ENCODE results near the gene HSPA12A.

GRCh38 chr10:116668446-116668845 is 73.9 kb downstream of the HSPA12A start:
- TF ChIP-seq MAFK (IDR thresholded peaks at IDR 0.05; ENCODE audit: partially characterized antibody) (no peak), RAD21 (conservative IDR thresholded peaks at IDR 0.05 in 1 of 2, IDR thresholded peaks at IDR 0.05 in 1 of 2) (no peak), EP300 (IDR thresholded peaks at IDR 0.05) (no peak), POLR2A (IDR thresholded peaks at IDR 0.05; ENCODE audit: low read length) (no peak)
- TF ChIP-seq, protein P1, sequence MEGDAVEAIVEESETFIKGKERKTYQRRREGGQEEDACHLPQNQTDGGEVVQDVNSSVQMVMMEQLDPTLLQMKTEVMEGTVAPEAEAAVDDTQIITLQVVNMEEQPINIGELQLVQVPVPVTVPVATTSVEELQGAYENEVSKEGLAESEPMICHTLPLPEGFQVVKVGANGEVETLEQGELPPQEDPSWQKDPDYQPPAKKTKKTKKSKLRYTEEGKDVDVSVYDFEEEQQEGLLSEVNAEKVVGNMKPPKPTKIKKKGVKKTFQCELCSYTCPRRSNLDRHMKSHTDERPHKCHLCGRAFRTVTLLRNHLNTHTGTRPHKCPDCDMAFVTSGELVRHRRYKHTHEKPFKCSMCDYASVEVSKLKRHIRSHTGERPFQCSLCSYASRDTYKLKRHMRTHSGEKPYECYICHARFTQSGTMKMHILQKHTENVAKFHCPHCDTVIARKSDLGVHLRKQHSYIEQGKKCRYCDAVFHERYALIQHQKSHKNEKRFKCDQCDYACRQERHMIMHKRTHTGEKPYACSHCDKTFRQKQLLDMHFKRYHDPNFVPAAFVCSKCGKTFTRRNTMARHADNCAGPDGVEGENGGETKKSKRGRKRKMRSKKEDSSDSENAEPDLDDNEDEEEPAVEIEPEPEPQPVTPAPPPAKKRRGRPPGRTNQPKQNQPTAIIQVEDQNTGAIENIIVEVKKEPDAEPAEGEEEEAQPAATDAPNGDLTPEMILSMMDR (IDR thresholded peaks at IDR 0.05), result no peak
